K562 (cell line): Measurements from ENCODE around the gene CPNE9. TPM values are rescaled to one million over a fixed set of nuclear protein-coding genes. Genes with fewer than 3 reads are reported as not detected.

Experiments
- BHLHE40 ChIP-seq: IDR thresholded peaks from 2 replicates; pipeline ENCODE4 v1.6.1; 2011; ENCODE audit warnings: low read length, improper control_type of control experiment
- CREB3 ChIP-seq: fragments of 450-650 bp; conservative IDR thresholded peaks from 2 replicates; pipeline ENCODE4 v1.6.1; 2016; ENCODE audit warnings: missing genetic modification characterization, low read depth, mild to moderate bottlenecking, missing compliant biosample characterization, moderate library complexity
- E2F8 ChIP-seq: fragments of 450-650 bp; IDR thresholded peaks from 2 replicates; pipeline ENCODE4 v1.7.1; 2018; ENCODE audit warnings: mild to moderate bottlenecking, low read depth; ENCODE audit not compliant: partially characterized antibody
- FOXJ2 ChIP-seq: fragments of 200-800 bp; sonication (Bioruptor generic); IDR thresholded peaks from 2 replicates; pipeline ENCODE4 v1.6.1; 2016; ENCODE audit warnings: missing genetic modification characterization, missing compliant biosample characterization
- JUNB ChIP-seq: fragments of 450-650 bp; formaldehyde crosslinking; conservative IDR thresholded peaks from 2 replicates; pipeline ENCODE4 v1.4.0; 2020; ENCODE audit warnings: mild to moderate bottlenecking
- KAT2B ChIP-seq: IDR thresholded peaks from one replicate; pipeline ENCODE4 v1.6.1; 2012; ENCODE audit warnings: low read depth, mild to moderate bottlenecking, control low read depth, inconsistent platforms, low read length, moderate library complexity
- KLF13 ChIP-seq: fragments of 450-650 bp; IDR thresholded peaks from 2 replicates; pipeline ENCODE4 v1.6.1; 2016; ENCODE audit warnings: missing genetic modification characterization, low read depth, mild to moderate bottlenecking, missing compliant biosample characterization, moderate library complexity, borderline replicate concordance
- LARP7 ChIP-seq: fragments of 450-650 bp; IDR thresholded peaks from 2 replicates; pipeline ENCODE4 v1.6.1; 2016
- MBD1 ChIP-seq: fragments of 250-450 bp; sonication (Bioruptor Pico); IDR thresholded peaks from 2 replicates; pipeline ENCODE4 v1.8.0; 2022; ENCODE audit warnings: inconsistent platforms
- MCM2 ChIP-seq: fragments of 450-650 bp; IDR thresholded peaks from 2 replicates; pipeline ENCODE4 v1.6.1; 2017; ENCODE audit warnings: low read depth, mild to moderate bottlenecking
- MTA2 ChIP-seq: fragments of 450-650 bp; IDR thresholded peaks from 2 replicates; pipeline ENCODE4 v1.6.1; 2016; ENCODE audit warnings: low read depth
- MYC ChIP-seq, 2 experiments: fragments of 250-450 bp in 1 of 2; sonication (Bioruptor Pico) in 1 of 2; IDR thresholded peaks; 2 replicates each; pipeline versions ENCODE4 v1.5.1 to v1.6.1; 2012 to 2021; ENCODE audit warnings: low read depth in 2 of 2, borderline replicate concordance in 1 of 2, improper control_type of control experiment in 1 of 2, low read length in 1 of 2, mild to moderate bottlenecking in 1 of 2, moderate library complexity in 1 of 2
- NFIX ChIP-seq: fragments of 250-450 bp; sonication (Bioruptor Pico); IDR thresholded peaks from 2 replicates; pipeline ENCODE4 v1.4.0; 2020; ENCODE audit warnings: low read depth, mild to moderate bottlenecking, moderate library complexity
- NR1H2 ChIP-seq: sonication (generic); formaldehyde crosslinking; IDR thresholded peaks from 2 replicates; pipeline ENCODE4 v1.4.0; 2020; ENCODE audit warnings: mild to moderate bottlenecking, missing genetic modification reagents
- NR2C1 ChIP-seq, 2 experiments: fragments of 450-650 bp; IDR thresholded peaks; 2 replicates each; pipeline ENCODE4 v1.6.1; 2017; ENCODE audit warnings: mild to moderate bottlenecking in 2 of 2, antibody characterized with exemption in 1 of 2, inconsistent platforms in 1 of 2, missing compliant biosample characterization in 1 of 2, missing genetic modification characterization in 1 of 2
- PTTG1 ChIP-seq: fragments of 450-650 bp; IDR thresholded peaks from 2 replicates; pipeline ENCODE4 v1.6.1; 2016; ENCODE audit warnings: low read depth, mild to moderate bottlenecking, missing genetic modification characterization, missing compliant biosample characterization
- RBFOX2 ChIP-seq: fragments of 200-400 bp; formaldehyde crosslinking; IDR thresholded peaks from 2 replicates; pipeline ENCODE4 v1.6.1; 2017; ENCODE audit warnings: low read depth, mild to moderate bottlenecking, low read length, moderate library complexity
- SIX5 ChIP-seq, 2 experiments: IDR thresholded peaks; 2 replicates each; pipeline ENCODE4 v1.6.1; 2011; ENCODE audit warnings: low read length in 2 of 2, borderline replicate concordance in 1 of 2, low read depth in 1 of 2, mild to moderate bottlenecking in 1 of 2, moderate library complexity in 1 of 2; ENCODE audit not compliant: insufficient read depth in 1 of 2
- SOX6 ChIP-seq: fragments of 450-650 bp; IDR thresholded peaks from 2 replicates; pipeline ENCODE4 v1.6.1; 2014; ENCODE audit warnings: mild to moderate bottlenecking
- TCFL5 ChIP-seq: fragments of 250-450 bp; sonication (Bioruptor Pico); conservative IDR thresholded peaks from 2 replicates; pipeline ENCODE4 v1.6.1; 2021; ENCODE audit warnings: mild to moderate bottlenecking, moderate library complexity, matching md5 sums
- USF2 ChIP-seq: sonication (generic); formaldehyde crosslinking; IDR thresholded peaks from 2 replicates; pipeline ENCODE4 v1.5.0; 2020; ENCODE audit warnings: missing genetic modification reagents
- ZFPM2 ChIP-seq: fragments of 250-450 bp; sonication (Bioruptor Pico); IDR thresholded peaks from 2 replicates; pipeline ENCODE4 v1.5.1; 2022; ENCODE audit warnings: mild to moderate bottlenecking
- polyA plus RNA-seq, 8 experiments: library from polyadenylated mRNA; depleted of rRNA in 4 of 8; stranded (reverse) in 5 of 8; unstranded in 3 of 8; fragments of >200 nt; fragmentation: Nextera tagmentation in 2 of 8; fragmentation: Illumina TruSeq in 1 of 8; extraction: Ambion mirVana in 2 of 8; extraction: Trizol in 1 of 8; gene quantifications; 2 replicates each; pipeline versions ENCODE4 v1.2.1 to v1.2.3, GENCODE V29; 2011 to 2014; ENCODE audit warnings: inconsistent platforms in 1 of 8, missing spikeins in 1 of 8
- total RNA-seq, 7 experiments: library from RNA; depleted of rRNA in 6 of 7; stranded (reverse); fragments of >200 nt in 6 of 7; fragmentation: Illumina TruSeq in 2 of 7; extraction: Trizol in 2 of 7; gene quantifications; 2 replicates each; pipeline versions ENCODE4 v1.2.1 to v1.2.3, GENCODE V29; 2011 to 2021; ENCODE audit warnings: low replicate concordance in 1 of 7

CPNE9 gene
- total and polyA plus RNA-seq, 9 of the 15 experiments (the other 6 are each of a cell fraction or from before 2014, with no cell fraction given): 0.22 to 0.56 (median 0.29) TPM; not detected in 3

- TF ChIP-seq CREB3 (tag) (0 out of 2 replicates have a peak, but pooled peaks have one; percentile 17), TCFL5 (no peak), PTTG1 (tag) (no peak), FOXJ2 (peak; percentile 64), MBD1 (CRISPR knock-in tag) (no peak), JUNB (CRISPR knock-in tag) (peak; percentile 81), NR1H2 (no peak), ZFPM2 (CRISPR knock-in tag) (no peak), BHLHE40 (peak; percentile 98), LARP7 (no peak), NFIX (CRISPR knock-in tag) (no peak), KLF13 (tag) (no peak), RBFOX2 (no peak), E2F8 (peak; percentile 71), MTA2 (no peak), NR2C1 (IDR thresholded peaks at IDR 0.05) (no peak), NR2C1 (tag; IDR thresholded peaks at IDR 0.05) (no peak), SOX6 (peak; percentile 65), KAT2B (no peak), MYC (IDR thresholded peaks at IDR 0.05; ENCODE audit: low read depth, low read length) (peak; percentile 54), MYC (CRISPR knock-in tag; IDR thresholded peaks at IDR 0.05; ENCODE audit: borderline replicate concordance, low read depth) (no peak), MCM2 (no peak), USF2 (CRISPR knock-in tag) (peak; percentile 90), SIX5 (IDR thresholded peaks at IDR 0.05; ENCODE audit: borderline replicate concordance in 1 of 2, insufficient read depth in 1 of 2, low read depth in 1 of 2, low read length in 2 of 2) (no peak)
These were observed 12.3 kb downstream of the CPNE9 start (continued) for GRCh38 chr3:9715764-9716437.
